Measurements from ENCODE around the gene TSPAN9.
A peak's percentile ranks its signal among the peaks of the same experiment; 100 is the strongest.
"Not testable (repeated sequence)": the region's sequence is repeated elsewhere in the genome, so short reads cannot be mapped to it uniquely, and the experiment has no call there.

Gene TSPAN9

DNA sequence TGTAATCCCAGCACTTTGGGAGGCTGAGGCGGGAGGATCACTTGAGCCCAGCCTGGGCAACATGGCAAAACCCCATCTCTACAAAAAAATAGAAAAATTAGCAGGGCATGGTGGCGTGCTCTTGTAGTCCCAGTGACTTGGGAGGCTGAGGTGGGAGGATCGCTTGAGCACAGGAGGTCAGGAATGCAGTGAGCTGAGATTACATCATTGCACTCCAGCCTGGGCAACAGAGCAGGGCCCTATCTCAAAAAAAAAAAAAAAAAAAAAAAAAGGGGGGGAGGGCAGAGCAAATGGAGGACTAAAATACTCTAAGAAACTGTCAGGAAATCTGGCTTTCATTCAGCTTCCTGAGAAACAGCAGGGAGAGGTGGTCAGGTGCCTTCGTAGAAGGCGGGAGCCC lies 31.7 kb upstream of the TSPAN9 start:
- no peak for DNase-seq

DNA sequence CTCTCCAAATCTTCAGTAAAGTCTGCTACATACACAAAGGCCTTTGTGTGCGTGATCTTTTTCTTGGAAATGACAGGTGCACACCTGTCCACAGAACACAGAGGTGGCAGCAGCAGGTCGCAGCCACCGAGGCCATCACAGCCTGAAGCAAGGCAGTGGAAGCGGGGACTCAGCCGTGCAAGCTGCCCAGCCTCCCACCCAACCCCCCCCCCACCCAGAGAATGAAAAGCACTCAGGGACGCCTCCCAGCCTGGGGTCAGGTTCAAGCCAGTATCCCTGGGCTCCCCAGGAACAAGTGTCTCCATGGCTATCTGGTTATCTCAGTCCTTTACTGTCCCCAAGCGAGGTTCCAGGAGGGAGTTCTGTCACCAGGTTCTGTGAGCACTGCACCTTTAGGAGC lies 31.2 kb upstream of the TSPAN9 start:
- no peak for DNase-seq

DNA sequence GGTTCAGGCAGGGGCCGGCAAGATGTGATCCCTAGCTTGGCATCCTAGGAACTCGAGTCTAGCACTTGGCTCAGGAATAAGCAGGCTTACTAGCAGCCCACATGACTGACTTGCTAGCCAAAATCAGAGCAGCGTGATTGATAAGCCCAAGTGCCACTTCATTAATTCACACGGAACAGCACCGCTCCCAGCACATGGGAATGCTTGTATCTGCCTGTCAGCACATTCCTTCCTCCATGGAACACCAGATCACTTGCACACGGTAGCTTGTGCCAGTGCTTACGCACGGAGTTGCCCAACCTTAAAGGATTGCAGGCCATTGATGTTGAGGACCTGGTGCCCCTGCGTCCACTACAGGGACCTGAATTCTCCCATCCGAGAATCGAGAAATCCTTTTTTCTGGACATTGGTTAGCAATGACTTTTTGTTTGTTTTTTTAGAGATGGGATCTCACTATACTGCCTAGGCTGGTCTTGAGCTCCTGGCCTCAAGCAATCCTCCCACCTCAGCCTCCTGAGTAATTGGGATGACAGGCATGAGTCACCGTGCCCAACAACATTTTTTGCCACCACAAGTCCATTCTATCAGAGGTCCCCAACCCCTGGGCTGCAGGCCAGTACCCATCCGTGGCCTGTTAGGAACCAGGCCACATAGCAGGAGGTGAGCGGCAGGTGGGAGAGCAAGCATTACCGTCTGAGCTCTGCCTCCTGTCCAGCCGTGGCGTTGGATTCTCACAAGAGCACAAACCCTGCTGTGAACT lies 30.6 kb upstream of the TSPAN9 start:
- no peak for DNase-seq

DNA sequence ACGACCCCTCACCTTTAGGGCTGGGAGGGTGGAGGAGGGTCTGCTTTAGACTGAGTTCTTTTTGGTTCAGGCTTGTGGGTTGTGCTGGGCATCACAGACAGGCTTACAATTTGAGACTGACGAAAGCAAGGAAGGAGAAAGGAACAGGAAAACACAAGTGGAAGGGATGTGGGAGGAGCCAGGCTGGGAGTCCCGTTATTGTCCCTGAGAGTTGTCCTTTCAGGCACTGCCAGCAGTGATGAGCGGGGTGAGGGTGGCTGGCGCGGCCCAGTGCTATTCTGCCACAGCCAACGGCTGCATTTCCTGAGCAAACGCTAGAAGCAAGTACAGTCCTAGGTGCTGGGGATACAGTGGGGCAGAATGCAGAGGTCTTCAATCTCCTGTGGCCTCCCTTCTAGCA lies 29.2 kb upstream of the TSPAN9 start:
- DNase-seq: no peak

DNA sequence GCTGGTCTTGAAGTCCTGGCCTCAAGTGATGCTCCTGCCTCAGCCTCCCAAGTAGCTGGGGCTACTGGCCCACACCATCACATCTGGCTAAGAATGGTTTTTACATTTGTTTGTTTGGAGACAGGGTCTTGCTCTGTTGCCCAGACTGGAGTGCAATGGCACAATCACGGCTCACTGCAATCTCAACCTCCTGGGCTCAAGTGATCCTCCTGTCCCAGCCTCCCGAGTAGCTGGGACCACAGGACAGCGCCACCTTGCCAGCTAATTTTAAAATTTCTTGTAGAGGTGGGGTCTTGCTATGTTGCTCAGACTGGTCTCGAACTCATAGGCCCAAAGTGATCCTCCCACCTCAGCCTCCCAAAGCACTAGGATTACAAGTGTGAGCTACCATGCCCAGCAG lies 28.6 kb upstream of the TSPAN9 start:
- no peak for DNase-seq

DNA sequence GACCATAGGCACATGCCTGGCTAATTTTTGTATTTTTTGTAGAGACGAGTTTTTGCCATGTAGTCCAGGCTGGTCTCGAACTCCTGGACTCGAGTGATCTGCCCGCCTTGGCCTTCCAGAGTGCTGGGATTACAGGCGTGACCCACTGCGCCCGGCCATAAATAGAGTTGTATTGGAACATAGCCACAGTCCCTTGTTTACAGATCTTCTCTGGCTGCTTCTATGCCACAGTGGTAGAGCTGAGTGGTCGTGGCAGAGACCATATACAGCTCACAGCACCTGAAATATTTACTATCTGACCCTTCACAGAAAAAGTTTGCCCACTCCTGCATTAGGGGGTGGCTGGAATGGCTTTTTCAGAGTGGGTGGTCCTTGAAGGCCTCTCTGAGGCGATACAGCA lies 28.0 kb upstream of the TSPAN9 start:
- no peak for DNase-seq

DNA sequence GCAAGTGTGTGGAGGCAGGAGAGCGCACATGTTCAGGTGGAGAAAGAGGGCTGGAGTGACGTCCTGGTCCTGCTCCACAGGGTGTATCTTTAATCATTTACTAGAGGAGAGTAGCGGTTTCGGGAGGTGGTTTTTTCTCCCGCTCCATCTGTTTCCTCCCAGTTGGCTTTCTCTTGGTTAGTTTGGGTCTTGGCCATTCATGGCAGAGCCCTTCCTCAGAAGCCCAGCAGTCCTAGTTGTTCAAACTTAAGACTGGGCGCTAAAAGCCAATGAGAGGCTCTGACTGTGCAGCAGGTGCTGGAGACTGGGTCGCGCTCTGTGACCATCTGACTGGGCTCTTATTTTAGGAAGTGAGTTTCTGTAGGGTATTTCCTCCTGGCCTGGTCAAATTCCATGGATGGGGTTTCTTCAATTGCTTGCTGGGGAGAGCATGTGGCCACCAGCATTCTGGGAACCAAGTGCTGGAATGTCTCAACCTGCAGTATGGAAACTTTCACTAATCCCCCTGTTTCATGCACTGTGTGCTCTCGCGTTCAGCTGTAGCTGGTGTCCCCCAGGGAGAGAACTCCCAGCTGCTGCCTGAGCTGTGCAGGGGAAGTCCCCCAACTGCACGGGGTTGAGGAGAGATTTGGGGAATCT lies 27.4 kb upstream of the TSPAN9 start:
- no peak for DNase-seq

DNA sequence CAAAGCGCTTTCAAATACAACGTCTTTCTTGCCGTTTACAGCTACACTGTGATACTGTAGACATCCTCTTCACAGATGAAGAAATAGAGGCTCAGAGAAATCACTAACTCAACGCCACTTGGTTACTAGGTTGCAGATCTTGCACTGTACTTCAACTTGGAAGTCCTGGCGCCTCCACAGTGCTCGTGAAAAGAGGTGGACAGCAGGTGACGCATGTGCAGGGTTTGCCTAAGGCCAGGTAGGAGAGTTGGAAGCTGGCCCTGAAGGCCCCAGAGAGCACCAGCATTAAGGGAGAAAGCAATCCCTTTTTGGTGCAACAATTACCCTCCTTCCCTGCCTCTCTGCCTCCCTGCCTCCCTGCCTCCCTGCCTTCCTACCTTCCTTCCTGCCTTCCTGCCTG lies 22.8 kb upstream of the TSPAN9 start:
- DNase-seq: no peak

DNA sequence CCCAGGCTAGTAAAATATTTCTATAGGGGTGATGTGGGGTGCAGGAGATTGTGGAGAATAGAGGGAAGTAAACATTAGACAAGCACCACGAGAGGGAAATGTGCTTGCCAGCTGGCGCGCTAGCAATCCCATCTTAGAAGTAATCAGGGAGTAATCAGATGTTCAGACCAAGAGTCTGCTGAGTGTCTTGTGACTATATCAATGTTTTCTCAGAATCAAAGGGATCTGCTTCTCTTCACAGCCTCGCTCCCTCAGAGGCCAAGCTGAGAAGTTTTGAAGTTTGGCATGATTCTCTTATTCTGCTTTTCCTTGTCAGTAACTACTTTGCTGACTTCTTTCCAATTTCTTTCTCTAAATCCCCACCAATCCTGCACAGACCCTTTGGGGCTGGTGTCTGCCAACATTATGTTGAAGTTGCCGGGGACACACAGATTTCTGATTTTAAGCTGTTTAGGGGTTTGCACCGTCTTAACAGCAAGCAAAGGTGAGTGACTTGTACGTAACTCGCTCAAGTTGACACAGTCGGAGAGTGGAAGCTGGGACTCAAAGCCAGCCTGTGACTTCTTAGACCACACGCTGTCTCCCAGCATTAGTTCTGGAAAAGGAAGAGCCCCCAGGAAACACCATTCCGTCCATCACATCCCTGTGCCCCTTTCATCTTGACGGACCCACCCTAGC lies 22.0 kb upstream of the TSPAN9 start:
- no peak for DNase-seq

DNA sequence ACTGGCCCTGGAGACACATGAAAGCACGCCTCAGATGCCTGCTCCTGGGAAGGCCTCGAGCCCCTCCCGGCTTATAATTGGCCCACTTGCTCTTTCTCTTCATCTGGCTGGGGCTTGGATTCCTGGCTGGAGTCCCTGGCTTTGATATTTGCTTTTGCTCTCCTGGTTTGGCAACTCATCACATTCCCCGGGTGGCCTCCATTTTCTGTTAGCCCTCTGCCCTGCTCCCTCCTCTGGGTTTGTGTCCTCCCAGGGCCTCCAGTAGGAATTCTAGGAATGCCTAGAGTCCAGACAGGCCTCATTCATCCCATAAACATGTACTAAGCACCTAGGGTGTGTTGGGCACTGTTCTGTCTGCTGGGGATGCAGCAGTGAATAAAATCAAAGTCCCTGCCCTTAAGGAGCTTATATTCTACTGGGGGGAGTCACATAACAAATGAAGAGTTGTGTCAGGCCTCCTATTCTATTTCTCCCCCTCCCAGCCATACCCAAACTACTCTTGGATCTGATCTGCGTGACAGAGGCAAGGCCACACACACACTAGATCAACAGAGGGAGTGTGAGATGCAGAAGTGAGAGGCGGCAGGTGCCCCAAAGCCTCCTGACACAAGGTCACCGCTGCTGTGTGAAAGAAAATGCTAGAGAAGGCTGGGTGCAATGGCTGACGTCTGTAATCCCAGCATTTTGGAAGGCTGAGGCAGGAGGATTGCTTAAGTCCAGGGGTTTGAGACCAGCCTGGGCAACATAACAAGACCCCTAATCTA lies 21.3 kb upstream of the TSPAN9 start:
- DNase-seq: no peak

DNA sequence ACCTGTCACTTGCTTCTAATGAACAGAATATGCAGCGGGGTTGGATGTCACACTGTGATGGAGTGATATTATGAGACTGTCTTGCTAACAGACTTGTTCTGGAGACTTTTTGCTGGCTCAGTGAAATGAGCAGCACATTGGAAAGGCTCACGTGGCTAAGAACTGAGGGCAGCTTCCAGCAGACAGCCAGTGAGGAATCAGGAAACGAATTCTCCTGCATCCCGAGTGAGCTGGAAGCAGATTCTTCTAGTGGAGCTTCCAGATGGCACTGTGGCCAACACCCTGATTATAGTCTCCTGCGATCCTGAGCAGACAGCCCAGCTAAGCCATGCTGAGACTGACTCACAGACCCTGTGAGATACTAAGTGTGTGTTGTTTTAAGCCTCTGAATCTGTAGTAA lies 16.1 kb upstream of the TSPAN9 start:
- DNase-seq: no peak

DNA sequence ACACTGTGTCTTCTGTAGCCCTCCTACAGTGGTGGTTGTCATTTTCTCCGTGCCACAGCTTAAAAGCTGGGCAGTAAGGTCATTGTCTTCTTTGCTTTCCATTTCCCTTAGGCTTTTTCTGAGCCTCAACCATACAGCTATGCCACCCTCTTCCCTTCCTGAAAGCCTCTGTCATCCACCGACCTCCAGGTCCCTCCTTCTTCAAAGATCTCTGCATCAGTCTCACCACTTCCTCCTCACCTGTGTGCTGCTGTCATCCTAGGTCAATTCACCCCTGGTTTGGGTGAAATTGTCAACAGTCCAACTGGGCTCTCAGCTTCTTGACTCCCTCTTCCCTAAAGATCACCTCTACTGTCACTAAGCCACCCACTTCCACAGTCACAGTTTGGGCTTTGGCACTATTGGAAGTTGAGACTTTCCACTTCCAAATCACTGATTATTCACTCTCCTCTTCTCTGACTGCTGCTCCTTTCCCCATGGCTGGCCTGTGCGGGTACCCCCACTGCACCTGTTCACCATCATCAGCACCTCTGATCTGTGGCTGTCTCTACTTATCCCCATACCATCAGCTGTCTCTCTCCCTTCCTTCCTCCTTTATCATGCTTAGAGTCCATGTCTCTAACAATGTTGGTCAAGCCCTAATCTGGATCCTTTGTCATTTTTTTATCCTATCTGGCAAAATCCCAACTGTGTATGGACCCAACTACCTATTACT lies 15.5 kb upstream of the TSPAN9 start:
- DNase-seq: no peak

DNA sequence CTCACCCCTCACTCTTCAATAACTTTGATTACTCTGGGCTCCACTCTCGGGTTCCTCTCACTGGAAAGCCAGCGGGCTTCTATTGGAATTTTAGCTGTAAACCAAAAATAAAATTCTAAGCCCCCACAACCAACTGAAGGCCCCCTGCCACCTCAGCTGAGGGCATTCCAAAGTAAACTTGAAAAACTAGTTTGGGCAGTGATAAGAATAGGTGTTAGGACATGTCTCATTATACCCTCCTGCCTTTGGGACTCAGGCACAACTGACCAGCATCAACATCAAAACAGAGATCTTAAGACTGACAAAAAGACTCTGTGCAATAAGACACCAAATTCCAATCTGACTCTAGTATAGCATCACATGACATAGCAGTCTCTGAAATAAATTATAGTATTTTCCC lies 11.9 kb upstream of the TSPAN9 start:
- DNase-seq: no peak

DNA sequence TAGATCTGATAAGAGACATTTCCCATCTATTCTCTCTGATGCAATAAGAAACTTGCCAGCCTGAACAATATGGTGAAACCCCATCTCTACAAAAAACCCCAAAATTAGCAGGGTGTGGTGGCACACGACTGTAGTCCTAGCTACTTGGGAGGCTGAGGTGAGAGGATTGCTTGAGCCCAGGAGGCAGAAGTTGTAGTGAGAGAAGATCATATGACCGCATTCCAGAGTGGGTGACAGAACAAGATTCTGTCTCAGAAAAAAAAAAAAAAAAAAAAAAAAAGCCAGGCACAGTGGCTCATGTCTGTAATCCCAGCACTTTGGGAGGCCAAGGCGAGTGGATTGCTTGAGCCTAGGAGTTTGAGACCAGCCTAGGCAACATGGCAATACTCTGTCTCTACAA lies 11.3 kb upstream of the TSPAN9 start:
- DNase-seq: not testable (repeated sequence)

DNA sequence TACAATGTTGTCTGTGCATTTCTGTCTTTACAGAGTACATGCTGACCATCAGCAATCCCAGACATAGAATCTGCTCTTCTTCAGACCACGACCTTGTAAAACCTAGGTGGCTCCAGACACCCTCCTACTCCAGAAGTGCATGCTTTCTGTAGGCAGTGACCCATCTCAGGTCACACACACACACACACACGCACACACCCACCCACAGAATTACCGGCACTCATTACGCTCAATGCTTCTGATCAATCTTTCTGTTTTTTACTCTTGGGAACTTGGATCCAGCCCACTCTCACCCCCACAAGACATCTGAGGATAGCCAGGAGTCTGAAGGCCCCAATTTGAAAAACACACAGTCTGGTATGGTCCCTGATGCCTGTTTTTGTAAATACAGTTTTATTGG lies 7.5 kb upstream of the TSPAN9 start:
- DNase-seq: no peak

DNA sequence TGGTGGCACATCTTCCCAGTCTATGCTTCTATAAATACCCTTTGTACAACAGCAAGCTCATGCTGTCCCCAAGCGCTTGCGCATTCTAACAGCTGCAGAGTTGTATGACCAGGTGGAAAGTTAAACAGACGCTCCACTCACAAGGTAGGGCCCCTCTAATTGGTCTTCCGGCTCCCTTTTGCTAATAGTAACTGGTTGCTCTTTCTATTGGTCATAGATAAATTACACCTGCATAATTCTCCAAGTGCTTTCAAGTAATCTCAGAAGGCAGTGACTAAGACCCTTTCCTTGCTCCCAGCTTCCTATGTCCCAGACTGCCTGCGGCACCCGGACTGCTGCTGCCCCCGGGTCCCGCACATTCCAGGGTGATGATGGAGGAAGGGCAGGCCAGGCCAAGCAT lies 6.1 kb upstream of the TSPAN9 start:
- DNase-seq: no peak

DNA sequence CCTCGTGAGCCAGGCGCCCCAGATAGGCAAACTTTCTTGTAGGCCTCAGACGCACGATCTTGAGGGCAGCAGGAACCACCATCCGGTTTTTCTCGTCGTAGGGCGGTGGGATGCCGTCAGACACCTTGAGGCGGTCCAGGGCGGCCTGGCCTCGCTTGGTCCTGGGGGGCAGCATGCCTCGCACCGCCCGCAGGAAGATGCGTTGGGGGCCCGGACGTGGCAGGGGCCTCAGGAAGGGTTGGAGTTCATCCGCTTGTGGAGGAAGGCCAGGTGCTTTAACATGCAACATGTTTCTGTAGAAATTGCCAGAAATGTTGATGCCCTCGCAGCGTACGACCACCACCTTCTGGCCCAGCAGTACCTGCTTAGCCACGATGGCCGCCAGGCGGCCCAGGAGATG lies 5.5 kb upstream of the TSPAN9 start:
- no peak for DNase-seq

DNA sequence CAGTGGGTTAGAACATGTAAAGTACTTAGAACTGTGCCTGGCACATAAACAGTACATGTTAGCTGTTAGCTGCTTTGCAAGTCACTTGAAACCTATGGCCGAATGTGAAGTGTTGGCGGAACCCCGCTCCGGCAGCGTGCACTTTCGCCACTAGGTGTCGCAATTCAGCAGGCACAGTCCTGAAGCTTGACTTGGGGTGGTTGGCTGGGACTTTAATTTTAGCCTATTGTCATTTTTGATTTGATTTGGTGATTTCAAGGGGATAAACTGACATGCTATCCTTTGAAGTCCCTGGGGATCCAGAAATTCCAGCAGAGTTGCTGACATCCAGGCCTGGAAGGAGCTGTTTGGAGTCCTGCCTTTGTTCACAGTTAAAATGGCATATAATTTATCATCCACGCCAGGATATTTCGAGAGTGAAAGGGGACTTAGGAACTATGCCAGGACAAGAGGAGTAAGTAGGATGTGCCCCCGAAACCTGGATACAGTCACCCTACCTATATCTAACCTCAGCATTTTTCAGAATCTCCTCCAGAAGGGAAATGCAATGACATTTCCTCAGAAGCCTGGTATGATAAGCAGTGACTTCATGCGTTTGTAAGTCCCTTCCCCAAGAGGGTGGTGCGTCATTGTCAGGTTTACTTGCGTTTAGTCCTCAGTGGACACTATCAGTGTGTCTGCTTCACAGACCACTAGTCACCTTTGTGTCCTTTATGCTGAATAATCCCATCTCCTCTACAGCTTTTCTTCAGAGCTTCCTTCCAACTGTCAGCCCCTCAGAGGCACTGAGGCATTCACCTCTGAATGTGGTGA lies 3.5 kb upstream of the TSPAN9 start:
- peak; percentile 89 to 90 for DNase-seq

DNA sequence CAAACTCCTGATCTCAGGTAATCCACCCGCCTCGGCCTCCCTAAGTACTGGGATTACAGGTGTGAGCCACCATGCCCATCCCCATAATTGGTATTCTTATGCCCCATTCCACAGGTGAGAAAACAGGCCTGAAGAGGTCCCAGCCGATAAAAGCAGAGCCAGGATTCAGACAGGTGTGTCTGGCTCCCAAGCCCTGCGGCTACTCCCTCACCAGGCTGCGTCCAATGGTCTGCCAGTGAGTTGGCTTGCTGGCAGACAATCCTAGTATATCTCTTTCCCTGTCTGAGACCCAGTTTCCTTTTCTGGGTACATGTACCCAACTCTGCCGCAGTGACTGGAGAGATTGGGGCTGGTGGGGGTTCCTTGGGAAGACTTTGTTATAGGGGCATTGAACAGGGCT lies 1.9 kb upstream of the TSPAN9 start:
- DNase-seq: no peak

DNA sequence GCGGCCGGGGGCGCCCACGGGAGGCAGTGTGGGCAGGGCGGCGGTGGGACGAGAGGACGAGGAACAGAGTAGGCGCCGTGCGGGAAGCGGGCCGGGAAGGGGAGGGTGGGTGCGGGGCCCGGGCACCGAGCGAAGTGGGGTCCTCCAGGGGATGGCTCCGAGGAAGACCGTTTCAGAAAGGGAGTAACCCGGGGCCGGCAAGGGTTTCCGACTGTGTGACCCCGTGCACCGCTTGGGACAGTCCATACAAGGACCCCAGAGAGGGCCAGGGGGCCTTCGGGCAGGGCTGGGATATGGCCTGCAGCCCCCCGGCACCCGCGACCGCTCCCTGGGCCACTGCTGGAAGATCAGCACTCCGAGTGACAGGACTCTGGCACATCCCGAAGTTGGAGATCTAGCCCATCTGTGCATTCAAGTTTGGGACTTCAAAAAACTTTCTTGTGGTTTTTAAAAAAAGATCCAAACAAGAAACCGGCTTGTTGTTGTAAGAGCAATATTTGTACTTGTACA lies 448 bp downstream of the TSPAN9 start:
- peak in 1 of 2 donors; percentile 8 for DNase-seq

DNA sequence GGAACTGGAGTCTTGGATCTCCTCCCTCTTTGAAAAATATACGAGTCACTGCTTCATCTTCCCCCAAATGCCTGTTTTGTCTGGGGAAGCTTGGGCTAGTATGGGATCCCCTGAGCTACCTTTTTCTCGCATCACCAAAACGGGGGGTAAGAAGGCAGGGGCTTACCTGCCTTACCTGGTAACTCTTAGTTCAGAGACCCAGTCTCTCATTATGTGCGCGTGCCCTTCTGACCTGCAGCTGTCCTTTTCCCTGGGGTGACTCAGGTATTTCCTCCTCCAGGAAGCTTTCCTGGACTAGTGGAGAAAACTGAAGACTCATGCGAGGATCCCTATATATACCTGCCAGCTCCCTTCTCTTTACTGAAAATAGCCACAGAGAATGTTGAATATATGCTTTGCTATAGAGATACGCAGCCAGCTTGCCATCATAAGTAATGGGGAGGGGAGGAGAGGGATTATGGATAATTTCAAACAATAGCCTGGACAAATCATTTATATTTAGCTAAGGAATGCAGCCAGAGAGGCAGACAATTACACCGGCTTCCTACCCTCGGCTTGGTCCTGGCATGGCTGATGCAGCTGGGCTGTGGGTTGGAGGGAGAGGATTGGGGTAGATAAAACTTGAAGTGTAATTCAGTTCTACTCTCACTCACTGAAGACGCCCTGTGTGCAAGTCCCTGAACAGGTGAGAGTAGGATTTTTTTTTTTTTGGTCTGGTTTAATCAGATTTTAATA lies 1.1 kb downstream of the TSPAN9 start:
- no peak for DNase-seq
